Keratinocyte (primary cell): Measurements from ENCODE around the gene CMTM7. TPM values are rescaled to one million over a fixed set of nuclear protein-coding genes. Genes with fewer than 3 reads are reported as not detected.

Source experiments
- DNase-seq: peaks from one replicate; pipeline ENCODE4 v3.0.0-alpha.2; 2011; ENCODE audit warnings: low read depth, missing footprints, low spot score
- FAIRE-seq: peaks from 2 replicates; lab custom pipeline; 2011; peaks lifted over from hg19 to GRCh38; lab: Jason Lieb, UNC
- H2AFZ ChIP-seq: 2 replicates; pipeline ENCODE4 v1.6.0; 2012; ENCODE audit warnings: low read length, control low read depth, inconsistent platforms; ENCODE audit not compliant: control insufficient read depth
- H3K27ac ChIP-seq: 2 replicates; pipeline ENCODE4 v1.5.1; 2011; ENCODE audit warnings: low read length; ENCODE audit not compliant: control insufficient read depth, insufficient read depth
- H3K27me3 ChIP-seq: 3 replicates; pipeline ENCODE4 v1.6.0; 2011; ENCODE audit warnings: low read length; ENCODE audit not compliant: control insufficient read depth, insufficient read depth; ENCODE audit errors: extremely low read depth
- H3K36me3 ChIP-seq, 2 experiments: 2 replicates in 1 of 2; 3 replicates in 1 of 2; pipeline ENCODE4 v1.5.1; 2011; ENCODE audit warnings: low read length in 2 of 2, mild to moderate bottlenecking in 1 of 2; ENCODE audit not compliant: control insufficient read depth in 2 of 2, insufficient read depth in 2 of 2; ENCODE audit errors: extremely low read depth in 1 of 2
- H3K4me1 ChIP-seq: 3 replicates; pipeline ENCODE4 v1.5.1; 2011; ENCODE audit warnings: low read length; ENCODE audit not compliant: control insufficient read depth, insufficient read depth; ENCODE audit errors: extremely low read depth
- H3K4me2 ChIP-seq: 3 replicates; pipeline ENCODE4 v1.6.0; 2011; ENCODE audit warnings: low read depth, low read length; ENCODE audit not compliant: control insufficient read depth, insufficient read depth; ENCODE audit errors: extremely low read depth
- H3K4me3 ChIP-seq, 3 experiments: fragments of 200-600 bp in 1 of 3; sonication (generic) in 1 of 3; 2 replicates in 2 of 3; 3 replicates in 1 of 3; pipeline ENCODE4 v1.5.1; 2011 to 2016; ENCODE audit warnings: low read length in 3 of 3, mild to moderate bottlenecking in 3 of 3, control low read depth in 2 of 3, inconsistent platforms in 1 of 3, low read depth in 1 of 3, mixed read lengths in 1 of 3, mixed run types in 1 of 3, moderate library complexity in 1 of 3; ENCODE audit not compliant: control insufficient read depth in 2 of 3, insufficient read depth in 2 of 3; ENCODE audit errors: extremely low read depth in 1 of 3
- H3K79me2 ChIP-seq: 2 replicates; pipeline ENCODE4 v1.6.0; 2012; ENCODE audit warnings: low read length; ENCODE audit not compliant: control insufficient read depth, insufficient read depth
- H3K9ac ChIP-seq: 3 replicates; pipeline ENCODE4 v1.6.0; 2011; ENCODE audit warnings: low read length; ENCODE audit not compliant: control insufficient read depth, insufficient read depth; ENCODE audit errors: extremely low read depth
- H3K9me1 ChIP-seq: 3 replicates; pipeline ENCODE4 v1.6.0; 2011; ENCODE audit warnings: low read length; ENCODE audit not compliant: control insufficient read depth, insufficient read depth; ENCODE audit errors: extremely low read depth
- H3K9me3 ChIP-seq: 2 replicates; pipeline ENCODE4 v1.5.1; 2012; ENCODE audit warnings: low read depth, low read length; ENCODE audit not compliant: control insufficient read depth
- H4K20me1 ChIP-seq: 3 replicates; pipeline ENCODE4 v1.6.0; 2011; ENCODE audit warnings: low read length; ENCODE audit not compliant: control insufficient read depth, insufficient read depth; ENCODE audit errors: extremely low read depth
- CTCF ChIP-seq, 3 experiments: IDR thresholded peaks in 1 of 3; conservative IDR thresholded peaks in 1 of 3; optimal IDR thresholded peaks in 1 of 3; 2 replicates in 2 of 3; 3 replicates in 1 of 3; pipeline versions ENCODE3 to v1.5.1; 2011; ENCODE audit warnings: low read length in 3 of 3, mild to moderate bottlenecking in 3 of 3, moderate library complexity in 2 of 3, control low read depth in 1 of 3, inconsistent platforms in 1 of 3; ENCODE audit not compliant: insufficient read depth in 2 of 3; ENCODE audit errors: extremely low read depth in 1 of 3
- EZH2 ChIP-seq: IDR thresholded peaks from one replicate; pipeline ENCODE4 v1.6.1; 2012; ENCODE audit warnings: inconsistent platforms, mild to moderate bottlenecking, low read length, moderate library complexity
- dilution Hi-C: fragments of 300-500 bp; cut with MboI; formaldehyde crosslinking; loops from one replicate; pipeline ENCODE4 v1.7.0; 2020; ENCODE audit warnings: low sequenced_read_pairs; ENCODE audit not compliant: extremely low pct_ligation_motif_present
- polyA plus RNA-seq, 5 experiments: library from polyadenylated mRNA; depleted of rRNA in 3 of 5; stranded (reverse) in 3 of 5; stranded (forward) in 1 of 5; unstranded in 1 of 5; fragments of >200 nt; gene quantifications; 1 replicate in 1 of 5; 2 replicates in 3 of 5; 3 replicates in 1 of 5; pipeline versions ENCODE4 v1.2.1 to v1.2.3, GENCODE V29; 2011 to 2012; ENCODE audit warnings: missing spikeins in 2 of 5, low read depth in 1 of 5, low replicate concordance in 1 of 5

The CMTM7 gene
- polyA plus RNA-seq, 1 donor (not counting 4 experiments of a cell fraction or from before 2014, with no cell fraction given): 47.2 TPM

GRCh38 chr3:32412887-32413286 lies 21.2 kb downstream of the CMTM7 start:
- H3K4me3 ChIP-seq: no peak overlapping the region
- H3K36me3 ChIP-seq: peaks cover 1 to 12% of the 10 kb centered on the region in 2 experiments
- H3K9ac ChIP-seq: no peak overlapping the region
- peaks cover 73% of the 10 kb centered on the region for H3K79me2 ChIP-seq
- H3K27ac ChIP-seq: no peak overlapping the region
- H3K27me3 ChIP-seq: no peaks in the 10 kb centered on the region
- DNase-seq: no peak
- no peaks in the 10 kb centered on the region for H3K9me3 ChIP-seq
- no peaks in the 10 kb centered on the region for H3K9me1 ChIP-seq
- no peak for FAIRE-seq
- TF ChIP-seq CTCF (optimal IDR thresholded peaks at IDR 0.05 in 1 of 3, IDR thresholded peaks at IDR 0.05 in 1 of 3, conservative IDR thresholded peaks at IDR 0.05 in 1 of 3; ENCODE audit: extremely low read depth in 1 of 3, insufficient read depth in 2 of 3, low read length in 3 of 3) (no peak), EZH2 (no peak)
- no peak overlapping the region for H3K4me2 ChIP-seq
- H3K4me1 ChIP-seq: peaks cover 39% of the 10 kb centered on the region
- no peaks in the 10 kb centered on the region for H4K20me1 ChIP-seq
- dilution Hi-C loops: no loop called here
- H2AFZ ChIP-seq: no peak overlapping the region

- Histone ChIP-seq H3K4me3 (peak overlapping the region in 2 of 3 experiments; percentile 54 to 62), H4K20me1 (no peaks in the 10 kb centered on the region), H3K36me3 (peaks cover 1 to 9% of the 10 kb centered on the region in 2 experiments), H3K27ac (peak overlapping the region; percentile 88), H3K27me3 (no peaks in the 10 kb centered on the region), H3K4me1 (peaks cover 38% of the 10 kb centered on the region), H3K9ac (peak overlapping the region; percentile 11), H3K79me2 (peaks cover 74% of the 10 kb centered on the region), H2AFZ (peak overlapping the region; percentile 30), H3K4me2 (peak overlapping the region; percentile 88), H3K9me3 (no peaks in the 10 kb centered on the region), H3K9me1 (no peaks in the 10 kb centered on the region)
- no peak for TF ChIP-seq CTCF (optimal IDR thresholded peaks at IDR 0.05 in 1 of 3, IDR thresholded peaks at IDR 0.05 in 1 of 3, conservative IDR thresholded peaks at IDR 0.05 in 1 of 3; ENCODE audit: extremely low read depth in 1 of 3, insufficient read depth in 2 of 3, low read length in 3 of 3)
- no peak for TF ChIP-seq EZH2
- dilution Hi-C loops: no loop called here
- DNase-seq (no peak), FAIRE-seq (no peak)
Measured at GRCh38 chr3:32413845-32414521, 22.3 kb downstream of the CMTM7 start.
